ENCODE measurements around the gene CHRM2.

The CHRM2 gene

GRCh38 chr7:137038706-137039105 is 170.3 kb downstream of the CHRM2 start:
- DNase-seq: no peak

GRCh38 chr7:137040745-137041144 is 172.3 kb downstream of the CHRM2 start:
- DNase-seq: no peak

GRCh38 chr7:137045573-137045972 is 177.1 kb downstream of the CHRM2 start:
- no peak for DNase-seq

- DNase-seq: no peak
Measured at GRCh38 chr7:137069249-137069963, 201.0 kb downstream of the CHRM2 start.

Data from SIG-M5 (cell line).